ENCODE data around the gene USP30. TPM values are rescaled to one million over a fixed set of nuclear protein-coding genes. Genes with fewer than 3 reads are reported as not detected.
A peak's percentile ranks its signal among the peaks of the same experiment; 100 is the strongest.

USP30 gene
- total and polyA plus RNA-seq, 10 of the 15 experiments (the other 5 are each of a cell fraction or from before 2014, with no cell fraction given) = 2.1 to 16.2 (median 6.4) TPM

DNA sequence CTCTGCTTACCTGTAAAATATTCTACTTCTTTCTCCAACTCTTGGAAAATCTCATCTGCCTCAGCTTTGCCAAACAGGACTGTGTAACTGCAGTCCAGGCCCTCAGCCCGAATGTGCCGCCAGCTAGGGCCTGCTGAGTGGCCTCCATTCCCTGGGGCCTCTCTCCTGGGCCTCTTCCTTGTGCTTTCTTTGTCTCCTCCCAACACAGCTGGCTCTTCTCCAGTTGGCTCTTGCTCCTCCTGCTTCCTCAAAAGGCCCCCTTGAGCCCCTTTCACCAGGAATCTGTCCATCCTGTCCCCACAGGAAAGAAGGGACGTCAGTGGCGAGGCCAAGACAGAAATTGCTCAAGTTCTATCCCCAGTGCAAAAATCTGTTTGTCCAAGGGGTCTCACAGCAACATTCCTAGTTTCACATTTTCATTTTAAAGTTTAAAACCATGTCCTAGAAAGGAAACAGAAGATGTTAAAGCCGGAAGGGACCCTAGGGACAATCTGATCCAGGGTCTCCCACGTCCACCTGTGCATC lies 40.2 kb downstream of the USP30 start:
- peaks cover 23% of the 10 kb centered on the region for H3K79me2 ChIP-seq (ENCODE audit: control insufficient read depth, insufficient read depth, low read length)
- H3K36me3 ChIP-seq (ENCODE audit: control insufficient read depth in 2 of 2, insufficient read depth in 2 of 2, low read length in 1 of 2) = peaks cover 5 to 6% of the 10 kb centered on the region in 2 experiments; a peak in 3 of 4 replicates
- no TSS peak for BruUV-seq (replicated peaks)
- 29% methylated on average over 6 of the region's 6 CpGs for WGBS (ENCODE audit: insufficient coverage, insufficient replicate concordance, low lambda C conversion rate, missing lambda C conversion rate)
- H3K27me3 ChIP-seq (replicated peaks in 1 of 2; ENCODE audit: control insufficient read depth in 2 of 2, insufficient read depth in 2 of 2, low read length in 1 of 2) = no peaks in the 10 kb centered on the region
- in situ Hi-C loops (cut with MboI) = loop anchor here (5.0 to 10.0 kb wide), 5 partner anchors 205 to 525 kb away; partner anchors contain the start of gene SELPLG
- TF ChIP-seq IKZF1 (conservative IDR thresholded peaks at IDR 0.05) (no peak), EED (IDR thresholded peaks at IDR 0.05; ENCODE audit: low read depth) (0 out of 2 replicates have a peak, but pooled peaks have one; percentile 23)
- TF ChIP-seq, protein P1, sequence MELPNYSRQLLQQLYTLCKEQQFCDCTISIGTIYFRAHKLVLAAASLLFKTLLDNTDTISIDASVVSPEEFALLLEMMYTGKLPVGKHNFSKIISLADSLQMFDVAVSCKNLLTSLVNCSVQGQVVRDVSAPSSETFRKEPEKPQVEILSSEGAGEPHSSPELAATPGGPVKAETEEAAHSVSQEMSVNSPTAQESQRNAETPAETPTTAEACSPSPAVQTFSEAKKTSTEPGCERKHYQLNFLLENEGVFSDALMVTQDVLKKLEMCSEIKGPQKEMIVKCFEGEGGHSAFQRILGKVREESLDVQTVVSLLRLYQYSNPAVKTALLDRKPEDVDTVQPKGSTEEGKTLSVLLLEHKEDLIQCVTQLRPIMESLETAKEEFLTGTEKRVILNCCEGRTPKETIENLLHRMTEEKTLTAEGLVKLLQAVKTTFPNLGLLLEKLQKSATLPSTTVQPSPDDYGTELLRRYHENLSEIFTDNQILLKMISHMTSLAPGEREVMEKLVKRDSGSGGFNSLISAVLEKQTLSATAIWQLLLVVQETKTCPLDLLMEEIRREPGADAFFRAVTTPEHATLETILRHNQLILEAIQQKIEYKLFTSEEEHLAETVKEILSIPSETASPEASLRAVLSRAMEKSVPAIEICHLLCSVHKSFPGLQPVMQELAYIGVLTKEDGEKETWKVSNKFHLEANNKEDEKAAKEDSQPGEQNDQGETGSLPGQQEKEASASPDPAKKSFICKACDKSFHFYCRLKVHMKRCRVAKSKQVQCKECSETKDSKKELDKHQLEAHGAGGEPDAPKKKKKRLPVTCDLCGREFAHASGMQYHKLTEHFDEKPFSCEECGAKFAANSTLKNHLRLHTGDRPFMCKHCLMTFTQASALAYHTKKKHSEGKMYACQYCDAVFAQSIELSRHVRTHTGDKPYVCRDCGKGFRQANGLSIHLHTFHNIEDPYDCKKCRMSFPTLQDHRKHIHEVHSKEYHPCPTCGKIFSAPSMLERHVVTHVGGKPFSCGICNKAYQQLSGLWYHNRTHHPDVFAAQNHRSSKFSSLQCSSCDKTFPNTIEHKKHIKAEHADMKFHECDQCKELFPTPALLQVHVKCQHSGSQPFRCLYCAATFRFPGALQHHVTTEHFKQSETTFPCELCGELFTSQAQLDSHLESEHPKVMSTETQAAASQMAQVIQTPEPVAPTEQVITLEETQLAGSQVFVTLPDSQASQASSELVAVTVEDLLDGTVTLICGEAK (IDR thresholded peaks at IDR 0.05; ENCODE audit: borderline replicate concordance) = no peak
- SMC1A ChIA-PET (ENCODE audit: uncharacterized antibody, unreplicated experiment) = interaction anchor here (0.7 to 3.4 kb wide), 13 partner anchors 39 to 1174 kb away, joined by 3 to 15 read pairs (median 3); partner anchors contain the start of gene USP30
- H3K27ac ChIP-seq (ENCODE audit: control insufficient read depth, insufficient read depth) = peak overlapping the region; percentile 77
- peak overlapping the region; percentile 77 for H3K4me3 ChIP-seq
- no peaks in the 10 kb centered on the region for H3K9me3 ChIP-seq (replicated peaks; ENCODE audit: control insufficient read depth, insufficient read depth, low read length)
- H3K4me1 ChIP-seq (ENCODE audit: control insufficient read depth, insufficient read depth, low read length) = peaks cover 7% of the 10 kb centered on the region
- H2AFZ ChIP-seq (ENCODE audit: control insufficient read depth, low read depth, low read length) = peak overlapping the region; percentile 98
- peak; percentile 5; the same call in 2 of the 3 replicates for ATAC-seq
- RAD21 ChIA-PET (ENCODE audit: unreplicated experiment) = interaction anchor here (0.7 to 1.9 kb wide), 13 partner anchors 8 to 577 kb away, joined by 3 to 8 read pairs (median 3); partner anchors contain the start of genes FICD and SSH1
- DNase-seq (ENCODE audit: low read depth, low spot score) = no peak
- H3K9ac ChIP-seq (ENCODE audit: control insufficient read depth, insufficient read depth, low read length) = peak overlapping the region; percentile 78
- CTCF ChIA-PET = interaction anchor here (0.6 to 4.3 kb wide), 19 partner anchors 9 to 1029 kb away, joined by 3 to 33 read pairs (median 3); partner anchors contain the start of gene USP30
- peak; percentile 66 for FAIRE-seq
- intact Hi-C loops (cut with micrococcal nuclease; ENCODE audit: unreplicated experiment) = loop anchor here (1.0 to 10.0 kb wide), 8 partner anchors 38 to 522 kb away; partner anchors contain the start of gene SELPLG
- H4K20me1 ChIP-seq (ENCODE audit: control insufficient read depth, insufficient read depth) = no peaks in the 10 kb centered on the region
- H3K4me2 ChIP-seq (ENCODE audit: control insufficient read depth, insufficient read depth) = peak overlapping the region; percentile 90
- POLR2A ChIA-PET = interaction anchor here (1.0 to 1.4 kb wide), 3 partner anchors 38 to 428 kb away, joined by 3 to 5 read pairs (median 3); no protein-coding TSS in a partner anchor

Measured in GM12878 (cell line).